CD4-positive, alpha-beta T cell (primary cell): ENCODE data around the gene CCDC24. TPM values are rescaled to one million over a fixed set of nuclear protein-coding genes. Genes with fewer than 3 reads are reported as not detected.

Experiments used
- ATAC-seq: fragments of 200-7000 bp; cut with Tn5 transposase; one replicate; pipeline ENCODE4 v1.10.0; 2022; ENCODE audit warnings: mild to moderate bottlenecking; ENCODE audit not compliant: poor library complexity
- CTCF ChIA-PET: fragments of 350-600 bp; sonication (Branson Sonifier 250); formaldehyde crosslinking; loops from one replicate; lab custom pipeline; 2021; ENCODE audit warnings: antibody characterized with exemption, inconsistent platforms; lab: Charles Lee
- POLR2A ChIA-PET: fragments of 350-600 bp; sonication (Branson Sonifier 250); formaldehyde crosslinking; loops from one replicate; lab custom pipeline; 2021; ENCODE audit warnings: antibody characterized with exemption, inconsistent platforms; lab: Charles Lee
- DNase-seq, 14 experiments: peaks; one replicate each; pipeline ENCODE4 v3.0.0-alpha.2; 2013 to 2020; ENCODE audit warnings: mixed read lengths in 2 of 14
- H3K27ac ChIP-seq, 2 donors: one replicate each; pipeline versions ENCODE4 v1.5.1 to v1.7.0; 2013; ENCODE audit warnings: low read length in 2 of 2, low read depth in 1 of 2, mild to moderate bottlenecking in 1 of 2
- H3K27me3 ChIP-seq, 2 experiments: 1 replicate in 1 of 2; 2 replicates in 1 of 2; pipeline versions ENCODE4 v1.6.1 to v1.7.0; 2013; ENCODE audit warnings: low read length in 2 of 2, control low read depth in 1 of 2, mild to moderate bottlenecking in 1 of 2, moderate library complexity in 1 of 2; ENCODE audit not compliant: insufficient read depth in 2 of 2, control insufficient read depth in 1 of 2
- H3K36me3 ChIP-seq: one replicate; pipeline ENCODE4 v1.6.1; 2013; ENCODE audit warnings: low read length, control low read depth; ENCODE audit not compliant: insufficient read depth
- H3K4me1 ChIP-seq: one replicate; pipeline ENCODE4 v1.6.1; 2013; ENCODE audit warnings: low read length, control low read depth; ENCODE audit not compliant: insufficient read depth
- H3K4me3 ChIP-seq: one replicate; pipeline ENCODE4 v1.5.1; 2013; ENCODE audit warnings: mild to moderate bottlenecking, low read length, moderate library complexity
- H3K9me3 ChIP-seq, 2 experiments: 1 replicate in 1 of 2; 2 replicates in 1 of 2; pipeline versions ENCODE4 v1.6.1 to v1.7.0; 2013; ENCODE audit warnings: low read length in 2 of 2, mild to moderate bottlenecking in 2 of 2, control low read depth in 1 of 2, moderate library complexity in 1 of 2; ENCODE audit not compliant: control insufficient read depth in 1 of 2, insufficient read depth in 1 of 2
- H3K27ac Mint-ChIP-seq: one replicate; pipeline ENCODE4 v1.8.0; 2020; ENCODE audit warnings: mixed read lengths
- H3K27me3 Mint-ChIP-seq: one replicate; pipeline ENCODE4 v1.8.0; 2021; ENCODE audit warnings: mixed read lengths
- H3K36me3 Mint-ChIP-seq: one replicate; pipeline ENCODE4 v1.8.0; 2021; ENCODE audit warnings: low read depth, mixed read lengths
- H3K4me1 Mint-ChIP-seq: one replicate; pipeline ENCODE4 v1.8.0; 2021; ENCODE audit warnings: low read depth, mixed read lengths
- H3K4me3 Mint-ChIP-seq: one replicate; pipeline ENCODE4 v1.8.0; 2020; ENCODE audit warnings: mild to moderate bottlenecking, mixed read lengths
- H3K9me3 Mint-ChIP-seq: one replicate; pipeline ENCODE4 v1.8.0; 2020; ENCODE audit warnings: mixed read lengths
- intact Hi-C, 2 experiments: fragments of 100-400 bp; cut with DNase I in 1 of 2; cut with micrococcal nuclease in 1 of 2; formaldehyde crosslinking; loops; one replicate each; pipeline versions ENCODE4 v1.15.1 to v1.9.0; 2023 to 2025; cut with DNase I, micrococcal nuclease
- total RNA-seq, 174 experiments: library from RNA in 2 of 174; stranded (reverse) in 2 of 174; gene quantifications; one replicate each; pipeline ENCODE4 v1.2.3 and lab custom pipeline; 2021 to 2026
- TF ChIP-seq, protein P1 (sequence below): fragments of 200-600 bp; IDR thresholded peaks from one replicate; pipeline ENCODE4 v1.8.0; 2022; ENCODE audit warnings: antibody characterized with exemption, mild to moderate bottlenecking

Gene CCDC24
- total RNA-seq, 2 experiments from 2014 or later = 0.98 to 1.4 TPM

DNA sequence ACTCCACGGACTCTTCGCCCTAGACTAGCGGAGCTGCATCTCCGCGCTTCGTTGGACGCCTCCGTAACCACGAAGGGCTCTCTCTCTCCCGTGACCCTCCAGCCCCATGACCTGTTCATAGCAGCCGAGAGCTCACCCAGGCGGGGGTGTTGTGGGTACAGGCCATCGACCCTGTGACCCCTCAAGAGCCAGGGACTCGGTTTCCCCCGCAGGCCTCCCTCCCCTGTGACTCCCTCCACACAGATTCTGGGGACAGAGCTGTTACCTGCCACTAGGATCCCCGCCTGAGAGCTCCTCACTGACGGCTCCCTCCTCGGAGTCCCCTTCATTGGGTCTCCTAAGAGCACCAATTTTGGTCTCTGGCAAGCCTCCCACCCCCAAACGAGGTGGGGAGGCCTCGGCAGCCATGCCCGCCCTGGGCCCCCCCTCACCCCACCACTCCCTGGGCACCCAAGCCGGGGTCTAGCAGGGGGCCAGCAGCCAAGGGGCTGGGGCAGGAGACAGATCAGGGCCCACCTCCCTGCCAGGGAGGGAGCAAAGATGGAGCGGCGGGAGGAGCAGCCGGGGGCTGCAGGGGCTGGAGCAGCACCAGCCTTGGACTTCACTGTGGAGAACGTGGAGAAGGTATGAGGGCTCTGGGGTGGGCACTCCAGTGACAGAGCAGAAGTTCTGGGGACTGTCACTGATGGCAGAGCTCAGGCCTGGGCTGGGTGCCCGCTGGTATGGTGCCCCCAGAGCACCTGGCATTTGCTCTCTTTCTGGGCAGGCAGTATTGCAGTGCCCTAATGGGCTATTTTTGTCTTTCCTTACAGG lies 44.1 kb upstream of the CCDC24 start:
- no peak for ATAC-seq

DNA sequence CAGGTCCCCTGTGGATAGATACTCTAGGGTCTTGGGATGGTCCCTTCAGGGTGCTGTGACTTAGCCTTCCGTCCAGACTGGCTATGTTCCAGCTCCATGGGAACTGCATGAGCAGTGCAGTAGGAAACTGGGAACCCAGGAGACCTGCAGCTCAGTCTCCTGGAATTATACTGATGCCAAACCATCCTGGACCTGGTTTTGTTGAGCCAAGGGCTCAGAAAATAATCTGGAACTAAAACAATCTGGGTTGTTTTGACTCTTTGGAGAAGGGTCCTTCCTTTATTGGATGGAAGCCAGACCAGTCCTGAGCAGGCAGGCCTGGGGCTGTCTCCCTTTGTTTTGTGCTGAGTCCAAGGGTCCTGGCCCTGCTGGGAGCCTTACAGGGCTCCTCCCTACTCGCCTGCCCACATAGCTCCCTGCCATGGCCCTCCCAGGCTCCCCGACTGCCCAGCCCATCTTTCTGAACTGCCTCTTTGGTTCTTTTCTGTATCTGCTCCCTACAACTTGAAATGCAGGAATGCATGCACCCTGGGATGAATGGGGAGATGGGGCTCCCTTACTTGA lies 43.4 kb upstream of the CCDC24 start:
- peak overlapping the region; percentile 82 for H3K4me3 Mint-ChIP-seq
- Histone ChIP-seq H3K27ac (no peak overlapping the region), H3K4me3 (peak overlapping the region; percentile 94), H3K27me3 (no peaks in the 10 kb centered on the region), H3K36me3 (peaks cover 9% of the 10 kb centered on the region), H3K4me1 (peaks cover 36% of the 10 kb centered on the region), H3K9me3 (no peaks in the 10 kb centered on the region)
- intact Hi-C loops = loop anchor here (1.0 to 10.0 kb wide), 8 partner anchors 20 to 1133 kb away; partner anchors contain the start of genes DMAP1 (in 1 of the 2), ELOVL1 (in 1 of the 2), ERMAP (in 1 of the 2) and HYI (in 1 of the 2)
- no peak for ATAC-seq
- no peak for DNase-seq
- H3K27ac Mint-ChIP-seq = peak overlapping the region; percentile 91
- no peaks in the 10 kb centered on the region for H3K27me3 Mint-ChIP-seq
- H3K36me3 Mint-ChIP-seq = peaks cover 15% of the 10 kb centered on the region
- peaks cover 60% of the 10 kb centered on the region for H3K4me1 Mint-ChIP-seq
- ChIA-PET POLR2A (interaction anchor here (1.7 kb wide), 1 partner anchor 27 kb away, joined by 7 read pairs; the partner anchor contains the start of gene ATP6V0B), CTCF (interaction anchor here (1.4 to 1.5 kb wide), 2 partner anchors 13 to 27 kb away, joined by 4 to 6 read pairs; partner anchors contain the start of gene ATP6V0B)
- TF ChIP-seq, protein P1, sequence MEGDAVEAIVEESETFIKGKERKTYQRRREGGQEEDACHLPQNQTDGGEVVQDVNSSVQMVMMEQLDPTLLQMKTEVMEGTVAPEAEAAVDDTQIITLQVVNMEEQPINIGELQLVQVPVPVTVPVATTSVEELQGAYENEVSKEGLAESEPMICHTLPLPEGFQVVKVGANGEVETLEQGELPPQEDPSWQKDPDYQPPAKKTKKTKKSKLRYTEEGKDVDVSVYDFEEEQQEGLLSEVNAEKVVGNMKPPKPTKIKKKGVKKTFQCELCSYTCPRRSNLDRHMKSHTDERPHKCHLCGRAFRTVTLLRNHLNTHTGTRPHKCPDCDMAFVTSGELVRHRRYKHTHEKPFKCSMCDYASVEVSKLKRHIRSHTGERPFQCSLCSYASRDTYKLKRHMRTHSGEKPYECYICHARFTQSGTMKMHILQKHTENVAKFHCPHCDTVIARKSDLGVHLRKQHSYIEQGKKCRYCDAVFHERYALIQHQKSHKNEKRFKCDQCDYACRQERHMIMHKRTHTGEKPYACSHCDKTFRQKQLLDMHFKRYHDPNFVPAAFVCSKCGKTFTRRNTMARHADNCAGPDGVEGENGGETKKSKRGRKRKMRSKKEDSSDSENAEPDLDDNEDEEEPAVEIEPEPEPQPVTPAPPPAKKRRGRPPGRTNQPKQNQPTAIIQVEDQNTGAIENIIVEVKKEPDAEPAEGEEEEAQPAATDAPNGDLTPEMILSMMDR = no peak
- no peaks in the 10 kb centered on the region for H3K9me3 Mint-ChIP-seq

More for the DNA sequence above, 44.1 kb upstream of the CCDC24 start:
- Mint-ChIP-seq H3K27ac (peak overlapping the region; percentile 91), H3K4me3 (peak overlapping the region; percentile 91), H3K36me3 (peaks cover 15% of the 10 kb centered on the region), H3K4me1 (peaks cover 64% of the 10 kb centered on the region), H3K9me3 (no peaks in the 10 kb centered on the region), H3K27me3 (no peaks in the 10 kb centered on the region)
- Histone ChIP-seq H3K27ac (peak overlapping the region; percentile 93 to 94), H3K36me3 (peaks cover 9% of the 10 kb centered on the region), H3K4me3 (peak overlapping the region; percentile 94), H3K9me3 (no peaks in the 10 kb centered on the region), H3K27me3 (no peaks in the 10 kb centered on the region), H3K4me1 (peaks cover 36% of the 10 kb centered on the region)
- TF ChIP-seq, protein P1 = no peak
- ChIA-PET CTCF (interaction anchor here (1.1 to 2.2 kb wide), 3 partner anchors 13 to 28 kb away, joined by 4 to 24 read pairs (median 6); partner anchors contain the start of genes ARTN, ATP6V0B and DPH2), POLR2A (interaction anchor here (0.8 to 1.7 kb wide), 4 partner anchors 22 to 297 kb away, joined by 3 to 7 read pairs (median 6); partner anchors contain the start of genes ATP6V0B, B4GALT2, DPH2 and KDM4A)
- intact Hi-C loops = loop anchor here (2.0 to 10.0 kb wide), 7 partner anchors 185 to 1132 kb away; partner anchors contain the start of genes DMAP1 (in 1 of the 2), ELOVL1 (in 1 of the 2), ERMAP (in 1 of the 2) and HYI (in 1 of the 2)
- peak in 1 of 14 experiments; percentile 6 for DNase-seq

DNA sequence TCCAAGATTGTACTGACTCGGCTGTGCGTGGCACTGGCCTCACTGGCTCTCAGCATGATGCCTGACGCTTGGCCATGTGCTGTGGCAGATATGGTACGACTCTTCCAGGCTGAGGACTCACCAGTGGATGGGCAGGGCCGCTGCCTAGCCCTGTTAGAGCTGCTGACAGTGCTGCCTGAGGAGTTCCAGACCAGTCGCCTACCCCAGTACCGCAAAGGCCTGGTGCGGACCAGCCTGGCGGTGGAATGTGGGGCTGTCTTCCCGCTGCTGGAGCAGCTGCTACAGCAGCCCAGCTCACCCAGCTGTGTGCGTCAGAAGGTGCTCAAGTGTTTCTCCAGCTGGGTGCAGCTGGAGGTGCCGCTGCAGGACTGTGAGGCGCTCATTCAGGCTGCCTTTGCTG lies 41.7 kb upstream of the CCDC24 start:
- TF ChIP-seq, protein P1 = no peak
- DNase-seq (no peak), ATAC-seq (no peak)
- H3K4me3 Mint-ChIP-seq = no peak overlapping the region
- Histone ChIP-seq H3K36me3 (peaks cover 9% of the 10 kb centered on the region), H3K4me1 (peaks cover 35% of the 10 kb centered on the region), H3K27me3 (no peaks in the 10 kb centered on the region), H3K27ac (no peak overlapping the region), H3K4me3 (no peak overlapping the region), H3K9me3 (no peaks in the 10 kb centered on the region)
- ChIA-PET CTCF (interaction anchor here (1.3 to 1.5 kb wide), 2 partner anchors 15 kb away, joined by 4 to 6 read pairs; no protein-coding TSS in a partner anchor), POLR2A (no interaction called here)
- intact Hi-C loops = loop anchor here (5.0 to 10.0 kb wide), 6 partner anchors 187 to 1135 kb away; partner anchors contain the start of genes DMAP1 (in 1 of the 2), ELOVL1 (in 1 of the 2), ERMAP (in 1 of the 2) and HYI (in 1 of the 2)
- H3K36me3 Mint-ChIP-seq = peaks cover 15% of the 10 kb centered on the region
- no peaks in the 10 kb centered on the region for H3K9me3 Mint-ChIP-seq
- no peak overlapping the region for H3K27ac Mint-ChIP-seq
- H3K27me3 Mint-ChIP-seq = no peaks in the 10 kb centered on the region
- peaks cover 56% of the 10 kb centered on the region for H3K4me1 Mint-ChIP-seq
